ENCODE results near the gene OPCML. TPM values are rescaled to one million over a fixed set of nuclear protein-coding genes. Genes with fewer than 3 reads are reported as not detected.
A peak's percentile ranks its signal among the peaks of the same experiment; 100 is the strongest.

OPCML gene
- total and polyA plus RNA-seq, 2 of the 13 experiments (the other 11 are each of a cell fraction or from before 2014, with no cell fraction given) = not detected

GRCh38 chr11:133081730-133082452 is 450.4 kb downstream of the OPCML start:
- H3K9me3 ChIP-seq (ENCODE audit: low read length) = no peaks in the 10 kb centered on the region
- WGBS (ENCODE audit: low lambda C conversion rate) = 60% methylated on average over 26 of the region's 43 CpGs
- H3K9ac ChIP-seq (ENCODE audit: insufficient read depth, low read depth, low read length) = no peak overlapping the region
- no peaks in the 10 kb centered on the region for H3K79me2 ChIP-seq (ENCODE audit: insufficient read depth, low read length)
- no peak for FAIRE-seq
- H3K4me1 ChIP-seq (ENCODE audit: insufficient read depth, low read length) = no peaks in the 10 kb centered on the region
- H3K4me3 ChIP-seq (replicated peaks in 1 of 3; ENCODE audit: insufficient read depth in 1 of 3, low read depth in 2 of 3, low read length in 3 of 3) = no peak overlapping the region
- H3K4me2 ChIP-seq (ENCODE audit: low read depth, low read length) = no peak overlapping the region
- no peaks in the 10 kb centered on the region for H3K36me3 ChIP-seq (replicated peaks in 1 of 2; ENCODE audit: control insufficient read depth in 1 of 2, insufficient read depth in 2 of 2, low read length in 2 of 2)
- ChIA-PET CTCF (ENCODE audit: low intra/inter-chr PET ratio, low total read pairs) (interaction anchor here (1.3 to 1.5 kb wide), 2 partner anchors 82 to 753 kb away, joined by 6 to 11 read pairs; no protein-coding TSS in a partner anchor), POLR2A (no interaction called here)
- TF ChIP-seq ZNF235 (CRISPR knock-in tag; IDR thresholded peaks at IDR 0.05; ENCODE audit: borderline replicate concordance) = no peak
- no peak for TF ChIP-seq PHF21A (CRISPR knock-in tag; IDR thresholded peaks at IDR 0.05)
- peak; percentile 80 for TF ChIP-seq HNRNPK (IDR thresholded peaks at IDR 0.05; ENCODE audit: low read depth, low read length, poor library complexity, severe bottlenecking)
- in situ Hi-C loops (cut with HindIII; ENCODE audit: extremely low pct_ligation_motif_present, low pct_unique_long_range_greater_than_20kb) = no loop called here
- BruUV-seq (replicated peaks) = no TSS peak
- intact Hi-C loops (cut with micrococcal nuclease; ENCODE audit: unreplicated experiment) = no loop called here
- H2AFZ ChIP-seq (ENCODE audit: low read length) = no peak overlapping the region
- no peaks in the 10 kb centered on the region for H4K20me1 ChIP-seq (ENCODE audit: insufficient read depth, low read length)
- DNase-seq (ENCODE audit: low spot score) = no peak
- peaks cover 0 to 22% of the 10 kb centered on the region in 2 experiments; a peak in 3 of 5 replicates for H3K27me3 ChIP-seq (ENCODE audit: control insufficient read depth in 1 of 2, insufficient read depth in 2 of 2, low read length in 2 of 2)
- ATAC-seq = no peak
- no peak overlapping the region for H3K27ac ChIP-seq (ENCODE audit: extremely low read length, insufficient read depth, low read length)

GRCh38 chr11:133081020-133081419 is 451.3 kb downstream of the OPCML start:
- Histone ChIP-seq H3K4me1 (ENCODE audit: insufficient read depth, low read length) (no peaks in the 10 kb centered on the region), H3K36me3 (replicated peaks in 1 of 2; ENCODE audit: control insufficient read depth in 1 of 2, insufficient read depth in 2 of 2, low read length in 2 of 2) (no peaks in the 10 kb centered on the region), H3K4me2 (ENCODE audit: low read depth, low read length) (no peak overlapping the region), H3K27me3 (ENCODE audit: control insufficient read depth in 1 of 2, insufficient read depth in 2 of 2, low read length in 2 of 2) (peaks cover 0 to 24% of the 10 kb centered on the region in 2 experiments; a peak in 3 of 5 replicates), H3K27ac (ENCODE audit: extremely low read length, insufficient read depth, low read length) (no peak overlapping the region), H4K20me1 (ENCODE audit: insufficient read depth, low read length) (no peaks in the 10 kb centered on the region), H3K9me3 (ENCODE audit: low read length) (no peaks in the 10 kb centered on the region), H3K9ac (ENCODE audit: insufficient read depth, low read depth, low read length) (no peak overlapping the region), H3K79me2 (ENCODE audit: insufficient read depth, low read length) (no peaks in the 10 kb centered on the region), H3K4me3 (replicated peaks in 1 of 3; ENCODE audit: insufficient read depth in 1 of 3, low read depth in 2 of 3, low read length in 3 of 3) (no peak overlapping the region), H2AFZ (ENCODE audit: low read length) (no peak overlapping the region)
- no TSS peak for BruUV-seq (replicated peaks)
- ChIA-PET CTCF (ENCODE audit: low intra/inter-chr PET ratio, low total read pairs) (no interaction called here), POLR2A (no interaction called here)
- no peak for DNase-seq (ENCODE audit: low spot score)
- ATAC-seq = peak; percentile 58
- intact Hi-C loops (cut with micrococcal nuclease; ENCODE audit: unreplicated experiment) (no loop called here), in situ Hi-C loops (cut with HindIII; ENCODE audit: extremely low pct_ligation_motif_present, low pct_unique_long_range_greater_than_20kb) (no loop called here)
- FAIRE-seq = no peak
- TF ChIP-seq POLR2A (IDR thresholded peaks at IDR 0.05; ENCODE audit: insufficient read depth in 1 of 2, low read depth in 2 of 2, low read length in 2 of 2) (no peak), MTF1 (CRISPR knock-in tag; IDR thresholded peaks at IDR 0.05) (no peak), NFYB (CRISPR knock-in tag; IDR thresholded peaks at IDR 0.05) (no peak), YY1 (IDR thresholded peaks at IDR 0.05; ENCODE audit: insufficient read depth, insufficient replicate concordance, low read depth, low read length) (no peak), ZBTB25 (CRISPR knock-in tag; IDR thresholded peaks at IDR 0.05) (no peak), ZNF230 (CRISPR knock-in tag; IDR thresholded peaks at IDR 0.05) (no peak), HIVEP1 (CRISPR knock-in tag; IDR thresholded peaks at IDR 0.05) (no peak), SRSF4 (IDR thresholded peaks at IDR 0.05; ENCODE audit: low read depth, low read length, poor library complexity, severe bottlenecking) (no peak), ELF3 (CRISPR knock-in tag; IDR thresholded peaks at IDR 0.05) (no peak)
- WGBS (ENCODE audit: low lambda C conversion rate) = 0% methylated on average over 3 of the region's 9 CpGs

All from HepG2 (cell line).